GM23248 (cell line): ENCODE results near the gene SLFN11. TPM values are rescaled to one million over a fixed set of nuclear protein-coding genes. Genes with fewer than 3 reads are reported as not detected.

Source experiments
- DNase-seq: peaks from one replicate; pipeline ENCODE4 v3.0.0-alpha.2; 2015
- H2AFZ ChIP-seq: fragments of 200-600 bp; sonication (generic); 2 replicates; pipeline ENCODE4 v1.6.1; 2016; ENCODE audit warnings: antibody characterized with exemption
- H3F3A ChIP-seq: fragments of 200-600 bp; sonication (generic); 2 replicates; pipeline ENCODE4 v1.6.1; 2016; ENCODE audit warnings: mild to moderate bottlenecking, antibody characterized with exemption, mixed run types; ENCODE audit not compliant: insufficient read depth
- H3K27ac ChIP-seq: fragments of 200-600 bp; sonication (generic); 2 replicates; pipeline ENCODE4 v1.5.1; 2016; ENCODE audit warnings: mild to moderate bottlenecking
- H3K27me3 ChIP-seq: fragments of 200-600 bp; sonication (generic); replicated peaks from 2 replicates; pipeline ENCODE4 v1.6.1; 2016; ENCODE audit warnings: mild to moderate bottlenecking; ENCODE audit not compliant: insufficient read depth
- H3K36me3 ChIP-seq: fragments of 200-600 bp; sonication (generic); 2 replicates; pipeline ENCODE4 v1.6.1; 2016; ENCODE audit warnings: low read depth, mild to moderate bottlenecking
- H3K4me1 ChIP-seq: fragments of 200-600 bp; sonication (generic); 2 replicates; pipeline ENCODE4 v1.6.1; 2016; ENCODE audit warnings: mild to moderate bottlenecking; ENCODE audit not compliant: insufficient read depth
- H3K4me2 ChIP-seq: fragments of 200-600 bp; sonication (generic); one replicate; pipeline ENCODE4 v1.6.1; 2016; ENCODE audit warnings: mild to moderate bottlenecking; ENCODE audit not compliant: unreplicated experiment
- H3K4me3 ChIP-seq: fragments of 200-600 bp; sonication (generic); 2 replicates; pipeline ENCODE4 v1.5.1; 2016; ENCODE audit warnings: mild to moderate bottlenecking
- H3K79me2 ChIP-seq: fragments of 200-600 bp; sonication (generic); 2 replicates; pipeline ENCODE4 v1.6.1; 2016; ENCODE audit warnings: mild to moderate bottlenecking; ENCODE audit not compliant: insufficient read depth
- H3K9ac ChIP-seq: fragments of 200-600 bp; sonication (generic); 2 replicates; pipeline ENCODE4 v1.6.1; 2016; ENCODE audit warnings: mild to moderate bottlenecking
- H3K9me2 ChIP-seq: fragments of 200-600 bp; sonication (generic); 2 replicates; pipeline ENCODE4 v1.6.1; 2016; ENCODE audit warnings: mixed run types, mild to moderate bottlenecking, moderate library complexity; ENCODE audit not compliant: insufficient read depth
- H3K9me3 ChIP-seq: fragments of 200-600 bp; sonication (generic); one replicate; pipeline ENCODE4 v1.6.1; 2017; ENCODE audit warnings: low read depth
- H4K20me1 ChIP-seq: fragments of 200-600 bp; sonication (generic); 2 replicates; pipeline ENCODE4 v1.6.0; 2016; ENCODE audit not compliant: insufficient read depth
- EZH2 ChIP-seq: fragments of 200-600 bp; sonication (generic); IDR thresholded peaks from 2 replicates; pipeline ENCODE4 v1.6.1; 2018; ENCODE audit warnings: antibody characterized with exemption, mild to moderate bottlenecking; ENCODE audit not compliant: insufficient read depth, poor library complexity, severe bottlenecking
- EZH2phosphoT487 ChIP-seq: fragments of 200-600 bp; sonication (generic); IDR thresholded peaks from 2 replicates; pipeline ENCODE4 v1.6.1; 2018; ENCODE audit warnings: antibody characterized with exemption, moderate library complexity, mild to moderate bottlenecking, low read depth; ENCODE audit not compliant: insufficient read depth
- WGBS, 2 experiments: methylation state at CpG; one replicate each; pipeline ENCODE4 v1.1.6; 2015 to 2017; ENCODE audit warnings: low lambda C conversion rate in 2 of 2, low coverage in 1 of 2; ENCODE audit errors: missing lambda C conversion rate in 2 of 2; 5-methylcytosine and 5-hydroxymethylcytosine counted together
- in situ Hi-C: fragments of 300-500 bp; cut with MboI; formaldehyde crosslinking; loops from 2 replicates; pipeline ENCODE4 v1.15.0; 2020
- polyA plus RNA-seq: library from polyadenylated mRNA; unstranded; fragments of >200 nt; fragmentation: Nextera tagmentation; extraction: Ambion mirVana; gene quantifications from 2 replicates; pipeline ENCODE4 v1.2.1, GENCODE V29; 2016
- total RNA-seq: library from RNA; depleted of rRNA; stranded (reverse); fragments of >200 nt; shearing (Covaris generic); gene quantifications from 2 replicates; pipeline ENCODE4 v1.2.3, GENCODE V29; 2014

SLFN11 gene
- total and polyA plus RNA-seq, 2 experiments from 2014 or later, result 32.8 to 49.3 TPM

DNA sequence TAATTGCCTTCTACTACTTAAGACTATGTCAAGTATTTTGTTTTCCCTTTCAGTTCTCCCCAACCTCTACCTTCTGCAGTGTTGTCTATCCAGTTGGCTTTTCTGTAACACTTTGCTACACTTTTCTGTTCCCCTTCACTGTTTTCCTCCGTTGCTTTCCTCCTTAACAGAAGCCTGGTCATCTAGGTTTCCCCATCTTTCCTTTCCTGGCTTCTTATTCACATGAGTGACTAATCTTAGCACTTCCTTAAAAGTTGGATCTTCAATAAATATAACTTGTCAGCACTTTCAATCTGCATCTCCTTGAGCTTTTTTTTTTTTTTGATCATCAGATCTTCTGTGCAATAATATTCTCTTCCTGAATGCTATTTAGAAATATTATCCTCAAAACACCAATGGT lies 2.8 kb upstream of the SLFN11 start:
- Histone ChIP-seq H3F3A (peaks cover 15% of the 10 kb centered on the region), H3K27ac (peak overlapping the region; percentile 59), H3K4me2 (peak overlapping the region; percentile 92), H3K9me2 (no peaks in the 10 kb centered on the region), H2AFZ (peak overlapping the region; percentile 66), H3K27me3 (no peaks in the 10 kb centered on the region), H3K36me3 (no peaks in the 10 kb centered on the region), H3K4me3 (peak overlapping the region; percentile 30), H3K9ac (peak overlapping the region; percentile 98), H3K79me2 (peaks cover 35% of the 10 kb centered on the region), H3K4me1 (peaks cover 27% of the 10 kb centered on the region), H4K20me1 (no peaks in the 10 kb centered on the region), H3K9me3 (no peaks in the 10 kb centered on the region)
- TF ChIP-seq EZH2phosphoT487, result no peak
- TF ChIP-seq EZH2, result no peak
- 9 to 10% methylated on average over 1 of the region's 1 CpG for WGBS, 2 experiments
- in situ Hi-C loops, result no loop called here
- DNase-seq, result peak; percentile 76

GRCh38 chr17:35374766-35375344 lies 1.4 kb upstream of the SLFN11 start:
- Histone ChIP-seq H3K36me3 (no peaks in the 10 kb centered on the region), H4K20me1 (no peaks in the 10 kb centered on the region), H3K27me3 (no peaks in the 10 kb centered on the region), H3K4me3 (peak overlapping the region; percentile 92), H3K9me3 (no peaks in the 10 kb centered on the region), H3K4me1 (peaks cover 32% of the 10 kb centered on the region), H3K9ac (peak overlapping the region; percentile 98), H3F3A (peaks cover 18% of the 10 kb centered on the region), H3K9me2 (no peaks in the 10 kb centered on the region), H3K4me2 (peak overlapping the region; percentile 92), H2AFZ (peak overlapping the region; percentile 79), H3K79me2 (peaks cover 49% of the 10 kb centered on the region), H3K27ac (peak overlapping the region; percentile 97)
- DNase-seq, result no peak
- 1 to 2% methylated on average over 3 of the region's 3 CpGs for WGBS, 2 experiments
- in situ Hi-C loops, result no loop called here
- TF ChIP-seq EZH2 (no peak), EZH2phosphoT487 (no peak)

DNA sequence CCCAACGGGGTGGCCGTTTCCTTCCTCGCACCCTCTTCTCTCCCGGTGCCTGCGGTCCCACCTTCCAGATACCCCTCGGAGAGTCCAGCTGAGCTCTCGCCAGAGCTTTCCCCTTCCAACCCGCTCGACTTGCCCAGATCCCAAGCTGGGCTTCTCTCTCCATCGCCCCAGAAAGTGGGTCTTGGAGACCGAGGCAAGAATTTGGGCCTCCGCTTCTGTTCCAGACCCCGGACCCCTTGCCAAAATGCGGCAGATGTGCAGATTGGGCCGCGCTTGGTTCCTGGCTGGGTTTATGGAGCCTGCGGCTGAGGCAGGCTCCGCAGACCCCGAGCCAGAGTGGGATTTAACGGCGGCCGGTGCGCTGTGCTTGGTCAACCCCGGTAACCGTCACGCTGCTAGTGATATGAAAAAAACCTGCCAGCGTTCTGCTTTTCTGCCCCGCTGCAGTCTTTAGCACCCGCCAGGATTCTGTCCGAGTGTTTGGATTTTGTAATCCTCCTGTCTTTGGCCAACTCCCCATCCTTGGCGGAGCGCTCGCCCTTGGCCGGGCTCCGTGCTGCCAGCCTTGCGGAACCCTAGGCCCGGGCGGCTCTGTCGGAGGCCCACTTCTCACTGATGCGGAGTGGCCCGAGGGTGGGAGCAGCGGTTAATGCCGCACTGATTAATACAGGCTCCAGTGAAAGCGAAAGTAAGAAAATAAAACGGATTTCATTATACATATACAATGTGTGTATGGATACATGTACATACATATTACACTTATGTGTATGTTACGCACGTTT lies 754 bp upstream of the SLFN11 start:
- Histone ChIP-seq H4K20me1 (no peaks in the 10 kb centered on the region), H3K4me1 (peaks cover 32% of the 10 kb centered on the region), H3K79me2 (peaks cover 55% of the 10 kb centered on the region), H3K4me2 (peak overlapping the region; percentile 92), H3K9me3 (no peaks in the 10 kb centered on the region), H3K27ac (peak overlapping the region; percentile 97), H3K4me3 (peak overlapping the region; percentile 92), H3F3A (peaks cover 19% of the 10 kb centered on the region), H3K9ac (peak overlapping the region; percentile 98), H2AFZ (peak overlapping the region; percentile 79), H3K9me2 (no peaks in the 10 kb centered on the region), H3K27me3 (no peaks in the 10 kb centered on the region), H3K36me3 (no peaks in the 10 kb centered on the region)
- TF ChIP-seq EZH2, result no peak
- TF ChIP-seq EZH2phosphoT487, result no peak
- 1% methylated on average over 47 of the region's 47 CpGs for WGBS, 2 experiments
- in situ Hi-C loops, result no loop called here
- peak; percentile 80 for DNase-seq

DNA sequence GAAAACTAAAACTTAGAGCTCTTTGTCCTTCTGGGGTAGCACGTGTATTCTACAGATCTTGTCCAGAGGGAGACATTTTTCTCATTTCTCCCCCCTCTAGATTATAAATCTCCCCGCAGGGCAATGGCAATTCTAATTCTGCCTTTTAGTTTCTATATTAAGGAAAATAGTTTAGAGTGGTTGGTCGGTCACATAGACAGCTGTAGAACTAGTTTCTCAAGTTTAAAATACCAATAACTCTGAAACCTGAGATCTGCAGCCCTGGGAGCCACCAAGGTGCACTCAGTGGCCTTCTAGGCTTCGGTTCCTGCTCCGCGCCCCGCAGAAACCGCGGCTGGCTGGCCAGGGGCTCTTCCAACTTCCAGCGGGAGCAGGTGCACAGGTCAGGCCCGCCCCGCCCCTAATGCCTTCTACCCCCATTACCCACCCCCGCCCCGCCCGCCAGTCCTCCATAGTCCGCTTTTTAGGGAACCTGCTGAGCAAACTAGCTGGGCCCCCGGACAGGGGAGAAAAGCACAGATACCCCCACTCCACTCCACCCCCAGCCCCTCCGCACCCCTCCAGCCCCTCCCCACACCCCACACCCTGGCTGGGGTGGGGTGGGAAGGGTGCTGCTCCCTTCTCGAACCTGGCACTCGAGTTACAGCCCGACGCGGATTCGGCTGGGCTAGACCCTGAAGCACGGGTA lies 431 bp downstream of the SLFN11 start:
- H3K4me3 ChIP-seq, result peak overlapping the region; percentile 92
- no peaks in the 10 kb centered on the region for H3K27me3 ChIP-seq
- peak overlapping the region; percentile 92 for H3K4me2 ChIP-seq
- H3K4me1 ChIP-seq, result peaks cover 32% of the 10 kb centered on the region
- peaks cover 19% of the 10 kb centered on the region for H3F3A ChIP-seq
- no peaks in the 10 kb centered on the region for H3K9me3 ChIP-seq
- H3K36me3 ChIP-seq, result no peaks in the 10 kb centered on the region
- peak; percentile 52 for DNase-seq
- H3K27ac ChIP-seq, result peak overlapping the region; percentile 97
- peak overlapping the region; percentile 79 for H2AFZ ChIP-seq
- no peaks in the 10 kb centered on the region for H3K9me2 ChIP-seq
- peak overlapping the region; percentile 98 for H3K9ac ChIP-seq
- TF ChIP-seq EZH2phosphoT487, result no peak
- TF ChIP-seq EZH2, result no peak
- WGBS, 2 experiments, result 0 to 2% methylated on average over 13 to 25 of the region's 25 CpGs
- in situ Hi-C loops, result no loop called here
- no peaks in the 10 kb centered on the region for H4K20me1 ChIP-seq
- H3K79me2 ChIP-seq, result peaks cover 67% of the 10 kb centered on the region
